Kidney (tissue), 14 donors: Measurements from ENCODE around the gene CCR4. TPM values are rescaled to one million over a fixed set of nuclear protein-coding genes. Genes with fewer than 3 reads are reported as not detected.
"Not testable (repeated sequence)": the region's sequence is repeated elsewhere in the genome, so short reads cannot be mapped to it uniquely, and the experiment has no call there.

Source experiments
- DNase-seq, 5 donors: peaks; one replicate each; pipeline ENCODE4 v3.0.0-alpha.2; 2013 to 2020
- FAIRE-seq: peaks from 2 replicates; lab custom pipeline; 2012; peaks lifted over from hg19 to GRCh38; lab: Jason Lieb, UNC
- H3K27ac ChIP-seq, 2 donors: one replicate each; pipeline ENCODE4 v1.7.0; 2013; ENCODE audit warnings: low read depth in 2 of 2, low read length in 2 of 2, inconsistent platforms in 1 of 2
- H3K27me3 ChIP-seq: one replicate; pipeline ENCODE4 v1.7.1; 2013; ENCODE audit warnings: low read length, inconsistent platforms; ENCODE audit not compliant: control insufficient read depth, insufficient read depth
- H3K36me3 ChIP-seq, 3 donors: one replicate each; pipeline versions ENCODE4 v1.7.0 to v1.7.1; 2013; ENCODE audit warnings: low read length in 3 of 3, control low read depth in 1 of 3, inconsistent platforms in 1 of 3; ENCODE audit not compliant: insufficient read depth in 3 of 3, control insufficient read depth in 2 of 3
- H3K4me1 ChIP-seq, 3 donors: one replicate each; pipeline versions ENCODE4 v1.7.0 to v1.7.1; 2013; ENCODE audit warnings: low read length in 3 of 3, inconsistent platforms in 1 of 3, low read depth in 1 of 3; ENCODE audit not compliant: control insufficient read depth in 2 of 3, insufficient read depth in 2 of 3
- H3K4me3 ChIP-seq, 3 donors: one replicate each; pipeline versions ENCODE4 v1.7.0 to v1.8.1; 2013; ENCODE audit warnings: low read length in 3 of 3, control low read depth in 1 of 3, inconsistent platforms in 1 of 3
- H3K9ac ChIP-seq, 3 donors: one replicate each; pipeline versions ENCODE4 v1.7.0 to v1.7.1; 2013; ENCODE audit warnings: low read length in 3 of 3, control low read depth in 1 of 3, inconsistent platforms in 1 of 3
- H3K9me3 ChIP-seq, 3 donors: one replicate each; pipeline versions ENCODE4 v1.7.0 to v1.7.1; 2013; ENCODE audit warnings: low read length in 3 of 3, control low read depth in 1 of 3, inconsistent platforms in 1 of 3; ENCODE audit not compliant: control insufficient read depth in 2 of 3, insufficient read depth in 1 of 3
- intact Hi-C: fragments of 100-400 bp; cut with DNase I; formaldehyde crosslinking; loops from one replicate; pipeline ENCODE4 v1.11.1; 2022
- polyA plus RNA-seq: library from polyadenylated mRNA; stranded (reverse); fragments of 350-450 nt; fragmentation: Illumina TruSeq; extraction: RNeasy Lipid Tissue Mini Kit (QIAGEN cat#74804); gene quantifications from one replicate; pipeline ENCODE4 v1.2.3, GENCODE V29; 2014; ENCODE audit warnings: low read depth, low replicate concordance; ENCODE audit not compliant: insufficient read depth
- total RNA-seq: library from RNA; stranded (reverse); fragmentation: NEBNext Ultra II Directional; extraction: Animal tissue kit (Norgen Biotek cat#: 25700); gene quantifications from one replicate; pipeline ENCODE4 v1.2.1, GENCODE V29; 2021
- TF ChIP-seq, protein P1 (sequence below): IDR thresholded peaks from 3 replicates; pipeline ENCODE4 v1.5.1; 2012; ENCODE audit warnings: mild to moderate bottlenecking, moderate library complexity, borderline replicate concordance; ENCODE audit not compliant: insufficient read depth; ENCODE audit errors: extremely low read depth
- donor health status: control.
- donor health status: control.
- donor health status: control.
- donor health status: control.
- donor health status: control.
- donor health status: DM: yes; HTN: yes; CAD: no.
- donor health status: Normal renal cell carcinoma (clear cell type).

CCR4 gene
- total and polyA plus RNA-seq, 2 donors from 2014 or later: 2.3 TPM; not detected in 1

DNA sequence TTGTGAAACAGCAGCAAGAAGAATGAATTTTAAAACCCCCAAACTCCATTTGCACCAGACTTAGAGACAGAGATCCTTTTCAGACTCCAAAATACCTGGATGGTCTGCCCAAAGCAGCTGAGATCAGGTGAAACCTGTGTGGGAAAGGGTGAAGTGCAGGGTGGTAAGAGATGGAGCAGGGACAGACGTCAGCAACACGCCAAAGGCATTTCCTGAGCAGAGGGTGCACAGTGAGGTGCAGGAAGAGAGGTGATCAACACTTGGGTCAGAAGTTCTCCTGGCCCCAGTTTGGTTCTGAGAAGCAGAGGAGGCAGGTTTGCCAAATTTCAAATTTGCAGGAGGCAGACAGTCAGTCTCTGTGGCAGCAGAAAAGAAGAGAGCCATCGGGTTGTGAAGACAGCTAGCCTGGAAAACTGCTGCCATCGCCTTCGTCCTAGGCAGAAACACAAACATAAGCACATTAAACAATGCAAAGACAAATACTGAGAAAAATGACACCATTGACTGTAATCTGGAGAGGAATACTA, 9.8 kb downstream of the CCR4 start:
- Histone ChIP-seq H3K4me1 (peaks cover 0 to 2% (median 0%) of the 10 kb centered on the region in 3 donors), H3K27ac (no peak overlapping the region), H3K9me3 (peaks cover 0 to 5% (median 0%) of the 10 kb centered on the region in 3 donors), H3K4me3 (no peak overlapping the region), H3K9ac (no peak overlapping the region), H3K27me3 (no peaks in the 10 kb centered on the region), H3K36me3 (no peaks in the 10 kb centered on the region)
- TF ChIP-seq, protein P1, sequence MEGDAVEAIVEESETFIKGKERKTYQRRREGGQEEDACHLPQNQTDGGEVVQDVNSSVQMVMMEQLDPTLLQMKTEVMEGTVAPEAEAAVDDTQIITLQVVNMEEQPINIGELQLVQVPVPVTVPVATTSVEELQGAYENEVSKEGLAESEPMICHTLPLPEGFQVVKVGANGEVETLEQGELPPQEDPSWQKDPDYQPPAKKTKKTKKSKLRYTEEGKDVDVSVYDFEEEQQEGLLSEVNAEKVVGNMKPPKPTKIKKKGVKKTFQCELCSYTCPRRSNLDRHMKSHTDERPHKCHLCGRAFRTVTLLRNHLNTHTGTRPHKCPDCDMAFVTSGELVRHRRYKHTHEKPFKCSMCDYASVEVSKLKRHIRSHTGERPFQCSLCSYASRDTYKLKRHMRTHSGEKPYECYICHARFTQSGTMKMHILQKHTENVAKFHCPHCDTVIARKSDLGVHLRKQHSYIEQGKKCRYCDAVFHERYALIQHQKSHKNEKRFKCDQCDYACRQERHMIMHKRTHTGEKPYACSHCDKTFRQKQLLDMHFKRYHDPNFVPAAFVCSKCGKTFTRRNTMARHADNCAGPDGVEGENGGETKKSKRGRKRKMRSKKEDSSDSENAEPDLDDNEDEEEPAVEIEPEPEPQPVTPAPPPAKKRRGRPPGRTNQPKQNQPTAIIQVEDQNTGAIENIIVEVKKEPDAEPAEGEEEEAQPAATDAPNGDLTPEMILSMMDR: no peak
- DNase-seq (no peak), FAIRE-seq (no peak)
- intact Hi-C loops: no loop called here

DNA sequence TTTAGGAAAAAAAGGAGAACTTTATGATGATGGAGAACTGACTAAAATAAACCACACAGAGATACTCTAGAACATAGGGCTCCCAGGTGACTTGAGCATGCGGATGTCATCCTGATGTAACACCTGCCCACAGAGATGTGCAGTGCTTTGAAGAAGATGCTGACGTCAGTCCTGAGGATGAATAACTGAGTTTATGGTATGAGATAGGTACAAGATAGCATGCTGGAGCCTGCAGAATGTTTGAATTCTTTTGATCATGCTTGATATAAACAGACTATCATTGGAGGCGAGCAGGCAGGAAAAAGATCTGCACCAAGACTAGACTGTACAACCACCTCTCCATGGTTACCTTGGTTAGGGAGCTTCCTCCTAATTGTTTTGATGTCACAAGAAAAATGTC, 12.4 kb downstream of the CCR4 start:
- Histone ChIP-seq H3K27ac (no peak overlapping the region), H3K4me1 (peaks cover 0 to 2% (median 0%) of the 10 kb centered on the region in 3 donors), H3K4me3 (no peak overlapping the region), H3K9ac (no peak overlapping the region), H3K9me3 (peaks cover 0 to 5% (median 0%) of the 10 kb centered on the region in 3 donors), H3K27me3 (no peaks in the 10 kb centered on the region), H3K36me3 (no peaks in the 10 kb centered on the region)
- DNase-seq (no peak), FAIRE-seq (no peak)
- intact Hi-C loops: no loop called here
- TF ChIP-seq, protein P1: no peak

DNA sequence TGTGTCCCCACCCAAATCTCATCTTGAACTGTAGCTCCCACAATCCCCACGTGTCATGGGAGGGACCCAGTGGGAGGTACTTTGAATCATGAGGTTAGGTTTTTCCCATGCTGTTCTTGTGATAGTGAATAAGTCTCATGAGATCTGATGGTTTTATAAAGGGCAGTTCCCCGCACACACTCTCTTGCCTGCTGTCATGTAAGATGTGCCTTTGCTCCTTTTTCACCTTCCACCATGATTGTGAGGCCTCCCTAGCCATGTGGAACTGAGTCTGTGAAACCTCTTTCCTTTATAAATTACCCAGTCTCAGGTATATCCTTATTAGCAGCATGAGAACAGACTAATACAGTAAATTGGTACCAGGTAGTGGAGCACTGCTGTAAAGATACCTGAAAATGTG, 13.3 kb downstream of the CCR4 start:
- H3K9ac ChIP-seq, H3K27ac ChIP-seq, H3K4me1 ChIP-seq, intact Hi-C loops, DNase-seq, H3K36me3 ChIP-seq, FAIRE-seq, H3K9me3 ChIP-seq, H3K4me3 ChIP-seq, H3K27me3 ChIP-seq: not testable (repeated sequence)

DNA sequence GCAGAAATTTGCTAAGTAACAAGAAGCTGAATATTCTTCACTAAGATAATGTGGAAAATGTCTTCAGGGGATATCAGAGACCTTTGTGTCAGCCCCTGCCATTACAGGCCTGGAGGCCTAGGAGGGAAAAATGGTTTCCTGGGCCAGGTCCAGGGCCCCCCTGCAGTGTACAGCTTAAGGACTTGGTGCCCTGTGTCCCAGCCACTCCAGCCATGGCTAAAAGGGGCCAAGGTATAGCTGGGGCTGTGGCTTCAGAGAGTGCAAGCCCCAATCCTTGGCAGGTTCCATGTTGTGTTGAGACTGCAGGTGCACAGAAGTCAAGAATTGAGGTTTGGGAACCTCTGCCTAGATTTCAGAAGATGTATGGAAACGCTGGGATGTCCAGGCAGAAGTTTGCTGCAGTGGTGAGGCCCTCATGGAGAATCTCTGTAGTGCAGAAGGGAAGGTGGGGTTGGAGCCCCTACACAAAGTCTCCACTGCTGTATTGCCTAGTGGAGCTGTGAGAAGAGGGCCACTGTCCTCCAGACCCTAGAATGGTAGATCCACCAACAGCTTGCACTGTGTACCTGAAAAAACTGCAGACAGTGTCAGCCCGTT, 14.3 kb downstream of the CCR4 start:
- H3K9me3 ChIP-seq, H3K36me3 ChIP-seq, H3K9ac ChIP-seq, DNase-seq, H3K27ac ChIP-seq, intact Hi-C loops, H3K4me1 ChIP-seq, H3K4me3 ChIP-seq, FAIRE-seq, H3K27me3 ChIP-seq: not testable (repeated sequence)

DNA sequence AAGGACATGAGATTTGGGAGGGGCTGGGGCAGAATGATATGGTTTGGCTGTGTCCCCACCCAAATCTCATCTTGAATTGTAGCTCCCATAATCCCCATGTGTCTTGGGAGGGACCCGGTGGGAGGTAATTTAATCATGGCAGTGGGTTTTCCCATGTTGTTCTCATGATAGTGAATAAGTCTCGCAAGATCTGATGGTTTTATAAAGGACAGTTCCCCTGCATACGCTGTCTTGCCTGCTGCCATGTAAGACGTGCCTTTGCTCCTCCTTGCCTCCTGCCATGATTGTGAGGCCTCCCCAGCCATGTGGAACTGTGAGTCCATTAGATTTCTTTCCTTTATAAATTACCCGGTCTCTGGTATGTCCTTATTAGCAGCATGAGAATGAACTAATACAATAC, 15.2 kb downstream of the CCR4 start:
- H3K4me3 ChIP-seq, DNase-seq, H3K36me3 ChIP-seq, H3K9me3 ChIP-seq, H3K27ac ChIP-seq, H3K9ac ChIP-seq, FAIRE-seq, H3K4me1 ChIP-seq, H3K27me3 ChIP-seq, intact Hi-C loops: not testable (repeated sequence)
